ENCODE results near the gene NUP62CL.

DNA sequence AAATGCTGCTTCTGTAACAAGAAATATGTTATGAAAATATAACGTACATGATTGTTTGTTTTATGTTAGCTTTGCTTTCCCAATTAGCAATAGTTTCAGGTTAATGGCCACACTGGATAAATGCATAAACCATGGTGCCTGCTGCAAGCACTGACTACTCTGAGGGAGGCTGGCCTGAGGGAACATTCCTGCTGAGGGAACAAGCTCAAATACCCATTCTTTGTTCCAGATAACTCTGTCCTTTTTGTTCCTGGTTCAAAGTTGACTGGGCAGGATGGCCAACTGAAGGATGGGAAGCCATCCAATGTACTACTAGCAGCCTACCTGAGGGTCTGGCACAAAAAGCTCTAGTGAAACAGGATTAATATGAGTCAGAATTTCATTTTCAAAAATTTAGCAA lies 37.5 kb downstream of the NUP62CL start:
- no peak for TF ChIP-seq EZH2 (IDR thresholded peaks at IDR 0.05; ENCODE audit: low read length)
- TF ChIP-seq, protein P1, sequence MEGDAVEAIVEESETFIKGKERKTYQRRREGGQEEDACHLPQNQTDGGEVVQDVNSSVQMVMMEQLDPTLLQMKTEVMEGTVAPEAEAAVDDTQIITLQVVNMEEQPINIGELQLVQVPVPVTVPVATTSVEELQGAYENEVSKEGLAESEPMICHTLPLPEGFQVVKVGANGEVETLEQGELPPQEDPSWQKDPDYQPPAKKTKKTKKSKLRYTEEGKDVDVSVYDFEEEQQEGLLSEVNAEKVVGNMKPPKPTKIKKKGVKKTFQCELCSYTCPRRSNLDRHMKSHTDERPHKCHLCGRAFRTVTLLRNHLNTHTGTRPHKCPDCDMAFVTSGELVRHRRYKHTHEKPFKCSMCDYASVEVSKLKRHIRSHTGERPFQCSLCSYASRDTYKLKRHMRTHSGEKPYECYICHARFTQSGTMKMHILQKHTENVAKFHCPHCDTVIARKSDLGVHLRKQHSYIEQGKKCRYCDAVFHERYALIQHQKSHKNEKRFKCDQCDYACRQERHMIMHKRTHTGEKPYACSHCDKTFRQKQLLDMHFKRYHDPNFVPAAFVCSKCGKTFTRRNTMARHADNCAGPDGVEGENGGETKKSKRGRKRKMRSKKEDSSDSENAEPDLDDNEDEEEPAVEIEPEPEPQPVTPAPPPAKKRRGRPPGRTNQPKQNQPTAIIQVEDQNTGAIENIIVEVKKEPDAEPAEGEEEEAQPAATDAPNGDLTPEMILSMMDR (optimal IDR thresholded peaks at IDR 0.05 in 1 of 3, IDR thresholded peaks at IDR 0.05 in 1 of 3, conservative IDR thresholded peaks at IDR 0.05 in 1 of 3; ENCODE audit: extremely low read depth in 1 of 3, insufficient read depth in 2 of 3, low read length in 3 of 3), result no peak
